ENCODE data around the gene TPGS2. TPM values are rescaled to one million over a fixed set of nuclear protein-coding genes. Genes with fewer than 3 reads are reported as not detected.
"Not testable (repeated sequence)": the region's sequence is repeated elsewhere in the genome, so short reads cannot be mapped to it uniquely, and the experiment has no call there.

The TPGS2 gene
- total RNA-seq, 1 donor from 2014 or later, result 28.2 TPM

DNA sequence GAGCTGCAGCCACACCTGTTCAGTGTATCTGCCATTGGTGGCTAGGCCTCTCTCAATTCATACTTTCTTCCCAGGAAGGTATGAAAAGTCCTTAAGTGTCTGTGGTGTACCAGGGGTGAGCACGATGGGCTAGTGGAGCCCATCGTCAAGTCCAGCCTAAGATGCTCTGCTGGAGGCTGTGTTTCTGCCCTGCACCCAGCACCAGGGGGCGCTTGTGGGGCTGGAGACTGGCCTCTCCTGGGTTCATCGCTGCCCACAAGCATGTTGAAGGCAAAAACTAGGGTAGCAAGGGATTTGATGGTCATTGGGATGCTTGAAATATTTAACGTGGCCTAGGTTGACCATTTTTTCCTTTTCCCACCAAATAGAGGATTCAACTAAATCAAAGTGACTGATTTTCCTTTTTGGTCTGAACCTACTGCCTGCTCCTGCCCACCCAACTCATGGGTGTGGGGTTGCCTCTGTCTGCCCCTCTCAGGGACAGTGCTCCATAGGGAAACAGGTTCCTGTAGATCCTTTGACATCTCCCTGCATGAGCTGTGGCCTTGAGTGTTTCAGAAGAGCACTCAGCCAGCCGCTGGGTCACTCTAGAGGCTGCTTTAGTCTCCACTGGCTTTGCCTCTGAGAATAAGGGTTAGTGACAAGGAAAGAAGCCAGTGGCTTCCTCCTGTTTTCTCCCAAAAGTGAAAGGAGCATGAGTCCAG is 59.0 kb downstream of the TPGS2 start:
- H3K36me3 ChIP-seq (ENCODE audit: control insufficient read depth in 3 of 3, insufficient read depth in 3 of 3, low read length in 3 of 3), result peaks cover 0 to 15% (median 6%) of the 10 kb centered on the region in 3 donors
- no peak overlapping the region for H3K4me3 ChIP-seq (ENCODE audit: low read length in 3 of 3)
- H3K9me3 ChIP-seq (ENCODE audit: control insufficient read depth in 3 of 3, low read length in 3 of 3), result no peaks in the 10 kb centered on the region
- no peak overlapping the region for H3K9ac ChIP-seq (ENCODE audit: low read depth in 1 of 3, low read length in 3 of 3)
- no peaks in the 10 kb centered on the region for H3K4me1 ChIP-seq (ENCODE audit: control insufficient read depth in 3 of 3, insufficient read depth in 3 of 3, low read length in 3 of 3)
- H3K27me3 ChIP-seq (ENCODE audit: control insufficient read depth in 3 of 3, insufficient read depth in 3 of 3, low read length in 3 of 3), result no peaks in the 10 kb centered on the region
- H3K27ac ChIP-seq (ENCODE audit: low read depth, low read length), result no peak overlapping the region

- Histone ChIP-seq H3K9ac (ENCODE audit: low read depth in 1 of 3, low read length in 3 of 3) (no peak overlapping the region), H3K9me3 (ENCODE audit: control insufficient read depth in 3 of 3, low read length in 3 of 3) (no peaks in the 10 kb centered on the region), H3K27me3 (ENCODE audit: control insufficient read depth in 3 of 3, insufficient read depth in 3 of 3, low read length in 3 of 3) (no peaks in the 10 kb centered on the region), H3K27ac (ENCODE audit: low read depth, low read length) (no peak overlapping the region), H3K4me3 (ENCODE audit: low read length in 3 of 3) (no peak overlapping the region), H3K4me1 (ENCODE audit: control insufficient read depth in 3 of 3, insufficient read depth in 3 of 3, low read length in 3 of 3) (no peaks in the 10 kb centered on the region), H3K36me3 (ENCODE audit: control insufficient read depth in 3 of 3, insufficient read depth in 3 of 3, low read length in 3 of 3) (peaks cover 0 to 15% (median 6%) of the 10 kb centered on the region in 3 donors)
Measured at GRCh38 chr18:36769172-36769571, 59.6 kb downstream of the TPGS2 start.

- H3K27ac ChIP-seq (ENCODE audit: low read depth, low read length), result no peak overlapping the region
- H3K27me3 ChIP-seq (ENCODE audit: control insufficient read depth in 3 of 3, insufficient read depth in 3 of 3, low read length in 3 of 3), result no peaks in the 10 kb centered on the region
- no peak overlapping the region for H3K4me3 ChIP-seq (ENCODE audit: low read length in 3 of 3)
- H3K9me3 ChIP-seq (ENCODE audit: control insufficient read depth in 3 of 3, low read length in 3 of 3), result no peaks in the 10 kb centered on the region
- no peaks in the 10 kb centered on the region for H3K4me1 ChIP-seq (ENCODE audit: control insufficient read depth in 3 of 3, insufficient read depth in 3 of 3, low read length in 3 of 3)
- no peak overlapping the region for H3K9ac ChIP-seq (ENCODE audit: low read depth in 1 of 3, low read length in 3 of 3)
- H3K36me3 ChIP-seq (ENCODE audit: control insufficient read depth in 3 of 3, insufficient read depth in 3 of 3, low read length in 3 of 3), result peaks cover 0 to 10% (median 0%) of the 10 kb centered on the region in 3 donors
Measured at GRCh38 chr18:36766836-36767235, 62.0 kb downstream of the TPGS2 start.

DNA sequence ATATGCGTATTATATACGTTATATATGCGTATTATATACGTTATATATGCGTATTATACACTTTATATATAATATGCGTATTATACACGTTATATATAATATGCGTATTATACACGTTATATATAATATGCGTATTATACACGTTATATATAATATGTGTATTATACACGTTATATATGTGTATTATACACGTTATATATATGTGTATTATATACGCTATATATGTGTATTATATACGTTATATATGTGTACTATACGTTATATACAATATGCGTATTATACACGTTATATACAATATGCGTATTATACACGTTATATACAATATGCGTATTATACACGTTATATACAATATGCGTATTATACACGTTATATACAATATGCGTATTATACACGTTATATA is 65.8 kb downstream of the TPGS2 start:
- H3K27ac ChIP-seq (ENCODE audit: low read depth, low read length); H3K9me3 ChIP-seq (ENCODE audit: control insufficient read depth in 3 of 3, low read length in 3 of 3); H3K4me3 ChIP-seq (ENCODE audit: low read length in 3 of 3); H3K27me3 ChIP-seq (ENCODE audit: control insufficient read depth in 3 of 3, insufficient read depth in 3 of 3, low read length in 3 of 3); H3K4me1 ChIP-seq (ENCODE audit: control insufficient read depth in 3 of 3, insufficient read depth in 3 of 3, low read length in 3 of 3); H3K9ac ChIP-seq (ENCODE audit: low read depth in 1 of 3, low read length in 3 of 3): not testable (repeated sequence)
- peaks cover 4 to 11% (median 5%) of the 10 kb centered on the region in 3 donors for H3K36me3 ChIP-seq (ENCODE audit: control insufficient read depth in 3 of 3, insufficient read depth in 3 of 3, low read length in 3 of 3)

- H3K27ac ChIP-seq (ENCODE audit: low read depth, low read length), result no peak overlapping the region
- no peaks in the 10 kb centered on the region for H3K4me1 ChIP-seq (ENCODE audit: control insufficient read depth in 3 of 3, insufficient read depth in 3 of 3, low read length in 3 of 3)
- H3K9ac ChIP-seq (ENCODE audit: low read depth in 1 of 3, low read length in 3 of 3), result no peak overlapping the region
- H3K36me3 ChIP-seq (ENCODE audit: control insufficient read depth in 3 of 3, insufficient read depth in 3 of 3, low read length in 3 of 3), result peaks cover 4 to 11% (median 5%) of the 10 kb centered on the region in 3 donors
- H3K4me3 ChIP-seq (ENCODE audit: low read length in 3 of 3), result no peak overlapping the region
- no peaks in the 10 kb centered on the region for H3K27me3 ChIP-seq (ENCODE audit: control insufficient read depth in 3 of 3, insufficient read depth in 3 of 3, low read length in 3 of 3)
- no peaks in the 10 kb centered on the region for H3K9me3 ChIP-seq (ENCODE audit: control insufficient read depth in 3 of 3, low read length in 3 of 3)
Measured at GRCh38 chr18:36762074-36762473, 66.7 kb downstream of the TPGS2 start.

DNA sequence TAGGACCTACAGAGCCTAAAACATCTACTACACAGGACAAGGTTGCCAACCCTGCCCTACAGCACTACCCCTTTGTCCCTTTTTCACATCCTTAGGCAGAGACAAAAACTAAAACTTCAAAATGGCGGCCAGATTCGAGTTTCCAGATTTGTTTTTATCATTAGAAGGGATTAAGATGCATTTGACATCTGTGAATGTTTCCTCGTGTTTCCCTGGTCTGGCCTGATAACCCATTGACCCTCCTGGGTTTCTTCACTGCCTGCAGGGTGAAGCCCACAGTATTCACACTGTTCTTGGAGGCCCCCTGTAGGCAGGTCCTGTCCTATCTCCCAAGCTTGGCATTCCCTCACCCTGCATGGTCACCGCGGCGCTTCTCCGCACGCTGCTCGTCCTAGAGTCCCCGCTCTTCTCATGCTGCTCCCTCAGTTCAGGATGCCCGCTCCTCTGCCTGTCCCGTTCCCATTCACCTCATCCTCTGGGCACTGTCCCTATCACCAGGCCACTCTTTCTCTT is 67.6 kb downstream of the TPGS2 start:
- Histone ChIP-seq H3K27ac (ENCODE audit: low read depth, low read length) (no peak overlapping the region), H3K36me3 (ENCODE audit: control insufficient read depth in 3 of 3, insufficient read depth in 3 of 3, low read length in 3 of 3) (peaks cover 4 to 11% (median 5%) of the 10 kb centered on the region in 3 donors), H3K4me1 (ENCODE audit: control insufficient read depth in 3 of 3, insufficient read depth in 3 of 3, low read length in 3 of 3) (peaks cover 0 to 2% (median under 1%) of the 10 kb centered on the region in 3 donors), H3K4me3 (ENCODE audit: low read length in 3 of 3) (no peak overlapping the region), H3K27me3 (ENCODE audit: control insufficient read depth in 3 of 3, insufficient read depth in 3 of 3, low read length in 3 of 3) (no peaks in the 10 kb centered on the region), H3K9me3 (ENCODE audit: control insufficient read depth in 3 of 3, low read length in 3 of 3) (no peaks in the 10 kb centered on the region), H3K9ac (ENCODE audit: low read depth in 1 of 3, low read length in 3 of 3) (no peak overlapping the region)

- H3K4me3 ChIP-seq (ENCODE audit: low read length in 3 of 3), result no peak overlapping the region
- no peak overlapping the region for H3K9ac ChIP-seq (ENCODE audit: low read depth in 1 of 3, low read length in 3 of 3)
- H3K4me1 ChIP-seq (ENCODE audit: control insufficient read depth in 3 of 3, insufficient read depth in 3 of 3, low read length in 3 of 3), result peaks cover 0 to 4% (median 2%) of the 10 kb centered on the region in 3 donors
- no peaks in the 10 kb centered on the region for H3K27me3 ChIP-seq (ENCODE audit: control insufficient read depth in 3 of 3, insufficient read depth in 3 of 3, low read length in 3 of 3)
- no peaks in the 10 kb centered on the region for H3K9me3 ChIP-seq (ENCODE audit: control insufficient read depth in 3 of 3, low read length in 3 of 3)
- H3K36me3 ChIP-seq (ENCODE audit: control insufficient read depth in 3 of 3, insufficient read depth in 3 of 3, low read length in 3 of 3), result peaks cover 4 to 11% (median 5%) of the 10 kb centered on the region in 3 donors
- H3K27ac ChIP-seq (ENCODE audit: low read depth, low read length), result no peak overlapping the region
Measured at GRCh38 chr18:36760598-36760997, 68.2 kb downstream of the TPGS2 start.

DNA sequence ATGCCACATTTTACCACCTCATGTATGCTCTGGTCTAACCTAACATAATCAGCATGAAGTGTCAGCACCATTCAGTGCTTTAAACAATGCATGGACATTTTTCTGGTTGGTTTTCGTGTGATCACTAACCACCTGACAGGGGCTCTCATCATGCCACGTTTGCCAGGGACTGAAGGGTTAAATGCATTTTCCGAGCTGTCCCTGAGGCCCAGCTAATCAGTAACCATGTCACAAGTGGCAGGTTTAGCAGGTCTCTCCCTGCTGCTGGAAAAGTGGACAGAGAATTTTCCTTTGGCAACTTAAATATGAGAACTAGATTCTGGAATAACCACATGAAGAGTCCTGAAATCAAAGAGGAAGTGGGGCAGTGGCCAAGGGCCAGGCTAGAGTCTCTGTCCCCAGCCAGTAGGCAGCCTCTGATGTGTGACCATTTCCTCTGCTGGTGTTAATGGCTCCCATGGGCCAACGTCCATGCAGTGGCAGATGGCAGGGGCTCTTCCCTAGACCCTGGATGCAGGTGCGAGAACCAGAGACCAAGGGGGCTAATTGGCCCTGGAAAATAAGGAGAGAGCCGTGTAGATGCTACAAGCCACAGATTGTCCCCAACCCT is 69.5 kb downstream of the TPGS2 start:
- Histone ChIP-seq H3K36me3 (ENCODE audit: control insufficient read depth in 3 of 3, insufficient read depth in 3 of 3, low read length in 3 of 3) (peaks cover 4 to 11% (median 5%) of the 10 kb centered on the region in 3 donors), H3K9me3 (ENCODE audit: control insufficient read depth in 3 of 3, low read length in 3 of 3) (no peaks in the 10 kb centered on the region), H3K4me1 (ENCODE audit: control insufficient read depth in 3 of 3, insufficient read depth in 3 of 3, low read length in 3 of 3) (peaks cover 0 to 4% (median 2%) of the 10 kb centered on the region in 3 donors), H3K9ac (ENCODE audit: low read depth in 1 of 3, low read length in 3 of 3) (no peak overlapping the region), H3K27ac (ENCODE audit: low read depth, low read length) (no peak overlapping the region), H3K4me3 (ENCODE audit: low read length in 3 of 3) (no peak overlapping the region), H3K27me3 (ENCODE audit: control insufficient read depth in 3 of 3, insufficient read depth in 3 of 3, low read length in 3 of 3) (no peaks in the 10 kb centered on the region)

- peaks cover 0 to 4% (median 2%) of the 10 kb centered on the region in 3 donors for H3K4me1 ChIP-seq (ENCODE audit: control insufficient read depth in 3 of 3, insufficient read depth in 3 of 3, low read length in 3 of 3)
- H3K27ac ChIP-seq (ENCODE audit: low read depth, low read length), result no peak overlapping the region
- no peaks in the 10 kb centered on the region for H3K9me3 ChIP-seq (ENCODE audit: control insufficient read depth in 3 of 3, low read length in 3 of 3)
- no peak overlapping the region for H3K9ac ChIP-seq (ENCODE audit: low read depth in 1 of 3, low read length in 3 of 3)
- H3K27me3 ChIP-seq (ENCODE audit: control insufficient read depth in 3 of 3, insufficient read depth in 3 of 3, low read length in 3 of 3), result no peaks in the 10 kb centered on the region
- H3K36me3 ChIP-seq (ENCODE audit: control insufficient read depth in 3 of 3, insufficient read depth in 3 of 3, low read length in 3 of 3), result peaks cover 4 to 11% (median 5%) of the 10 kb centered on the region in 3 donors
- no peak overlapping the region for H3K4me3 ChIP-seq (ENCODE audit: low read length in 3 of 3)
Measured at GRCh38 chr18:36758623-36759022, 70.2 kb downstream of the TPGS2 start.

DNA sequence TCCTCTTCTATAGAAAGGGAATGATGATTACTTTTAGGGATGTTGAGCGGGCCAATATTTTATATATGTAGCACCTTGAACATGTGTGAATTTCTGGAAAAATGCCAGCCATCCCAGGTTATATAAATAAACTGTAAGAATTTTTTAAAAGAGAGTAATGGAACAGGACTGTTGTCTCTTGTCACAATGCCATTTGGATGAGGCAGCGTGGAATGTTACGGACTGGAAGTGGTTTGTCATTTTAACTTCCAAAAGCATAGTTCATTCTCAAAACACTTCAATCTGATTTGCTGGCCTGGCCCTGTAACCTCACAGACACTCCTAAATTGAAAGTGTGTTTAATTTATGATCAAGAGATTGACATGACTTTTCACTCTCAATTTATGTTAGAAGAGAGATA is 70.8 kb downstream of the TPGS2 start:
- Histone ChIP-seq H3K9me3 (ENCODE audit: control insufficient read depth in 3 of 3, low read length in 3 of 3) (no peaks in the 10 kb centered on the region), H3K27me3 (ENCODE audit: control insufficient read depth in 3 of 3, insufficient read depth in 3 of 3, low read length in 3 of 3) (no peaks in the 10 kb centered on the region), H3K27ac (ENCODE audit: low read depth, low read length) (no peak overlapping the region), H3K4me1 (ENCODE audit: control insufficient read depth in 3 of 3, insufficient read depth in 3 of 3, low read length in 3 of 3) (peaks cover 2 to 9% (median 2%) of the 10 kb centered on the region in 3 donors), H3K4me3 (ENCODE audit: low read length in 3 of 3) (no peak overlapping the region), H3K36me3 (ENCODE audit: control insufficient read depth in 3 of 3, insufficient read depth in 3 of 3, low read length in 3 of 3) (peaks cover 4 to 11% (median 5%) of the 10 kb centered on the region in 3 donors), H3K9ac (ENCODE audit: low read depth in 1 of 3, low read length in 3 of 3) (no peak overlapping the region)

All from skeletal muscle tissue (tissue), 4 donors.